PC-9 (cell line): ENCODE results near the gene C22orf42. TPM values are rescaled to one million over a fixed set of nuclear protein-coding genes. Genes with fewer than 3 reads are reported as not detected.

Experiments
- BruUV-seq: library from RNA; stranded (reverse); fragments of 400-500 nt; replicated peaks from 2 replicates; lab custom pipeline; 2021; lab: Mats Ljungman, UMichigan
- CTCF ChIA-PET: fragments of 300-600 bp; sonication (Branson Sonifier 250); formaldehyde crosslinking; loops from one replicate; lab custom pipeline; 2022; ENCODE audit warnings: antibody characterized with exemption; lab: Charles Lee
- POLR2A ChIA-PET: fragments of 300-600 bp; sonication (Branson Sonifier 250); formaldehyde crosslinking; loops from one replicate; lab custom pipeline; 2022; ENCODE audit warnings: antibody characterized with exemption; ENCODE audit not compliant: unreplicated experiment; lab: Charles Lee
- DNase-seq, 2 experiments: peaks; one replicate each; pipeline versions ENCODE4 v3.0.0 to v3.0.0-alpha.2; 2015 to 2022; ENCODE audit warnings: mixed read lengths in 1 of 2
- H2AFZ ChIP-seq: fragments of 200-600 bp; sonication (generic); 2 replicates; pipeline ENCODE4 v1.8.1; 2017; ENCODE audit warnings: antibody characterized with exemption
- H3F3A ChIP-seq: fragments of 200-600 bp; sonication (generic); 2 replicates; pipeline ENCODE4 v1.8.1; 2017; ENCODE audit warnings: antibody characterized with exemption, mild to moderate bottlenecking, low read depth; ENCODE audit not compliant: insufficient read depth
- H3K27ac ChIP-seq: fragments of 200-600 bp; sonication (generic); 2 replicates; pipeline ENCODE4 v1.6.1; 2016; ENCODE audit warnings: mixed run types
- H3K27me3 ChIP-seq: fragments of 200-600 bp; sonication (generic); 2 replicates; pipeline ENCODE4 v1.6.1; 2016; ENCODE audit warnings: low read depth, mixed run types; ENCODE audit not compliant: insufficient read depth
- H3K36me3 ChIP-seq: fragments of 200-600 bp; sonication (generic); 2 replicates; pipeline ENCODE4 v1.6.1; 2016; ENCODE audit warnings: low read depth, mixed run types
- H3K4me1 ChIP-seq: fragments of 200-600 bp; sonication (generic); replicated peaks from 2 replicates; pipeline ENCODE4 v1.6.1; 2016; ENCODE audit warnings: mixed run types; ENCODE audit not compliant: insufficient read depth
- H3K4me2 ChIP-seq: fragments of 200-600 bp; sonication (generic); 2 replicates; pipeline ENCODE4 v1.6.1; 2017; ENCODE audit warnings: mixed run types
- H3K4me3 ChIP-seq: fragments of 200-600 bp; sonication (generic); 2 replicates; pipeline ENCODE4 v1.6.1; 2016; ENCODE audit warnings: mixed run types
- H3K79me2 ChIP-seq: fragments of 200-600 bp; sonication (generic); 2 replicates; pipeline ENCODE4 v1.6.1; 2017; ENCODE audit warnings: low read depth, mixed run types
- H3K9me2 ChIP-seq: fragments of 200-600 bp; sonication (generic); 2 replicates; pipeline ENCODE4 v1.8.1; 2017; ENCODE audit warnings: mild to moderate bottlenecking; ENCODE audit not compliant: insufficient read depth
- H3K9me3 ChIP-seq: fragments of 200-600 bp; sonication (generic); 2 replicates; pipeline ENCODE4 v1.8.1; 2016; ENCODE audit warnings: low read depth; ENCODE audit not compliant: insufficient read depth
- H4K20me1 ChIP-seq: fragments of 200-600 bp; sonication (generic); 2 replicates; pipeline ENCODE4 v1.8.1; 2017; ENCODE audit not compliant: insufficient read depth
- CTCF ChIP-seq: fragments of 200-600 bp; sonication (generic); conservative IDR thresholded peaks from 2 replicates; pipeline ENCODE4 v1.6.1; 2017; ENCODE audit warnings: mixed run types, antibody characterized with exemption, mild to moderate bottlenecking, moderate library complexity
- EZH2 ChIP-seq: fragments of 200-600 bp; sonication (generic); IDR thresholded peaks from 2 replicates; pipeline ENCODE4 v1.8.0; 2017; ENCODE audit warnings: antibody characterized with exemption, low read depth
- intact Hi-C: fragments of 100-400 bp; cut with micrococcal nuclease; formaldehyde crosslinking; loops from one replicate; pipeline ENCODE4 v1.10.0; 2022; ENCODE audit not compliant: unreplicated experiment
- total RNA-seq: library from RNA; stranded (reverse); gene quantifications from 2 replicates; pipeline ENCODE4 v1.2.3, GENCODE V29; 2021

The C22orf42 gene
- total RNA-seq, 1 experiment from 2014 or later: not detected

- no peaks in the 10 kb centered on the region for H3K4me1 ChIP-seq
- DNase-seq: no peak
- H3K9me2 ChIP-seq: no peaks in the 10 kb centered on the region
- POLR2A ChIA-PET: no interaction called here
- no peak overlapping the region for H3K4me2 ChIP-seq
- no peaks in the 10 kb centered on the region for H3F3A ChIP-seq
- no peaks in the 10 kb centered on the region for H4K20me1 ChIP-seq
- intact Hi-C loops: no loop called here
- no peak overlapping the region for H2AFZ ChIP-seq
- no peaks in the 10 kb centered on the region for H3K9me3 ChIP-seq
- TF ChIP-seq CTCF (no peak), EZH2 (no peak)
- peaks cover 68% of the 10 kb centered on the region for H3K27me3 ChIP-seq
- H3K36me3 ChIP-seq: no peaks in the 10 kb centered on the region
- CTCF ChIA-PET: no interaction called here
- no TSS peak for BruUV-seq
- no peak overlapping the region for H3K27ac ChIP-seq
- no peaks in the 10 kb centered on the region for H3K79me2 ChIP-seq
- no peak overlapping the region for H3K4me3 ChIP-seq
Measured at GRCh38 chr22:32119568-32120235, 39.4 kb downstream of the C22orf42 start.

- no peaks in the 10 kb centered on the region for H3F3A ChIP-seq
- H3K9me3 ChIP-seq: no peaks in the 10 kb centered on the region
- no peak overlapping the region for H2AFZ ChIP-seq
- POLR2A ChIA-PET: no interaction called here
- no peaks in the 10 kb centered on the region for H3K79me2 ChIP-seq
- no peak for DNase-seq
- H3K4me1 ChIP-seq: no peaks in the 10 kb centered on the region
- peaks cover 86% of the 10 kb centered on the region for H3K27me3 ChIP-seq
- no peak overlapping the region for H3K27ac ChIP-seq
- CTCF ChIA-PET: no interaction called here
- H3K9me2 ChIP-seq: no peaks in the 10 kb centered on the region
- intact Hi-C loops: no loop called here
- H4K20me1 ChIP-seq: no peaks in the 10 kb centered on the region; the same call in 1 of the 2 replicates
- no TSS peak for BruUV-seq
- TF ChIP-seq CTCF (no peak), EZH2 (no peak)
- H3K36me3 ChIP-seq: no peaks in the 10 kb centered on the region
- H3K4me2 ChIP-seq: no peak overlapping the region
- no peak overlapping the region for H3K4me3 ChIP-seq
Measured at GRCh38 chr22:32112380-32112779, 46.7 kb downstream of the C22orf42 start.

GRCh38 chr22:32106930-32107329, 52.2 kb downstream of the C22orf42 start:
- H3F3A ChIP-seq: no peaks in the 10 kb centered on the region
- no peaks in the 10 kb centered on the region for H3K36me3 ChIP-seq
- peaks cover 36% of the 10 kb centered on the region for H3K27me3 ChIP-seq
- TF ChIP-seq EZH2 (no peak), CTCF (no peak)
- no peak overlapping the region for H3K4me3 ChIP-seq
- ChIA-PET CTCF (no interaction called here), POLR2A (no interaction called here)
- no peaks in the 10 kb centered on the region for H3K9me2 ChIP-seq
- no peaks in the 10 kb centered on the region; the same call in 1 of the 2 replicates for H4K20me1 ChIP-seq
- peak in 1 of 2 experiments; percentile 30 for DNase-seq
- no peak overlapping the region for H3K4me2 ChIP-seq
- no TSS peak for BruUV-seq
- H3K4me1 ChIP-seq: no peaks in the 10 kb centered on the region
- H3K27ac ChIP-seq: no peak overlapping the region
- intact Hi-C loops: loop anchor here (10.0 kb wide), 2 partner anchors 368 to 1098 kb away; partner anchors contain the start of gene FBXO7
- H3K79me2 ChIP-seq: no peaks in the 10 kb centered on the region
- H2AFZ ChIP-seq: no peak overlapping the region
- no peaks in the 10 kb centered on the region for H3K9me3 ChIP-seq
